Measurements from ENCODE around the gene TLE2. TPM values are rescaled to one million over a fixed set of nuclear protein-coding genes. Genes with fewer than 3 reads are reported as not detected.

The TLE2 gene
- total and polyA plus RNA-seq, 5 donors from 2014 or later: 3.1 to 9.3 (median 4.2) TPM

GRCh38 chr19:3059653-3060052, 30.6 kb upstream of the TLE2 start:
- peaks cover 0 to 69% (median 20%) of the 10 kb centered on the region in 4 donors for H3K4me1 Mint-ChIP-seq
- H3K27ac Mint-ChIP-seq: peak overlapping the region in 2 of 3 donors; percentile 90 to 98
- ATAC-seq (ENCODE audit: low read depth in 2 of 2) (no peak), DNase-seq (no peak)
- no peaks in the 10 kb centered on the region for H3K9me3 Mint-ChIP-seq
- H3K4me3 Mint-ChIP-seq: peak overlapping the region; percentile 94 to 99 (median 96)
- Histone ChIP-seq H3K4me1 (ENCODE audit: control insufficient read depth, insufficient read depth, low read length, poor library complexity, severe bottlenecking) (peaks cover 72% of the 10 kb centered on the region), H3K4me3 (ENCODE audit: low read depth, low read length) (peak overlapping the region; percentile 86), H3K9me3 (ENCODE audit: control insufficient read depth in 2 of 2, low read length in 2 of 2) (no peaks in the 10 kb centered on the region), H3K27ac (ENCODE audit: insufficient read depth, low read length, poor library complexity, severe bottlenecking) (peak overlapping the region; percentile 83), H3K36me3 (ENCODE audit: control insufficient read depth, insufficient read depth, low read length) (peaks cover 56% of the 10 kb centered on the region), H3K27me3 (ENCODE audit: control insufficient read depth, insufficient read depth, low read length) (no peaks in the 10 kb centered on the region)
- H3K27me3 Mint-ChIP-seq: no peaks in the 10 kb centered on the region
- H3K36me3 Mint-ChIP-seq: peaks cover 28% of the 10 kb centered on the region

- H3K36me3 Mint-ChIP-seq: peaks cover 32% of the 10 kb centered on the region
- H3K4me3 Mint-ChIP-seq: peak overlapping the region in 3 of 4 donors; percentile 74 to 94 (median 87)
- Histone ChIP-seq H3K36me3 (ENCODE audit: control insufficient read depth, insufficient read depth, low read length) (peaks cover 60% of the 10 kb centered on the region), H3K9me3 (ENCODE audit: control insufficient read depth in 2 of 2, low read length in 2 of 2) (no peaks in the 10 kb centered on the region), H3K27ac (ENCODE audit: insufficient read depth, low read length, poor library complexity, severe bottlenecking) (no peak overlapping the region), H3K27me3 (ENCODE audit: control insufficient read depth, insufficient read depth, low read length) (no peaks in the 10 kb centered on the region), H3K4me1 (ENCODE audit: control insufficient read depth, insufficient read depth, low read length, poor library complexity, severe bottlenecking) (peaks cover 78% of the 10 kb centered on the region), H3K4me3 (ENCODE audit: low read depth, low read length) (peak overlapping the region; percentile 86)
- no peaks in the 10 kb centered on the region for H3K27me3 Mint-ChIP-seq
- H3K4me1 Mint-ChIP-seq: peaks cover 0 to 72% (median 22%) of the 10 kb centered on the region in 4 donors
- H3K9me3 Mint-ChIP-seq: no peaks in the 10 kb centered on the region
- ATAC-seq (ENCODE audit: low read depth in 2 of 2) (no peak), DNase-seq (no peak)
- H3K27ac Mint-ChIP-seq: peak overlapping the region in 1 of 3 donors; percentile 69
Observed at GRCh38 chr19:3058821-3059314, 29.8 kb upstream of the TLE2 start.

GRCh38 chr19:3058009-3058820, 29.1 kb upstream of the TLE2 start:
- peak overlapping the region; percentile 86 for H3K4me3 ChIP-seq (ENCODE audit: low read depth, low read length)
- peaks cover 32% of the 10 kb centered on the region for H3K36me3 Mint-ChIP-seq

GRCh38 chr19:3057275-3057714, 28.2 kb upstream of the TLE2 start:
- Mint-ChIP-seq H3K9me3 (no peaks in the 10 kb centered on the region), H3K27ac (peak overlapping the region in 1 of 3 donors; percentile 74), H3K36me3 (peaks cover 32% of the 10 kb centered on the region), H3K4me3 (peak overlapping the region in 2 of 4 donors; percentile 57 to 87), H3K27me3 (no peaks in the 10 kb centered on the region), H3K4me1 (peaks cover 0 to 74% (median 19%) of the 10 kb centered on the region in 4 donors)
- peak overlapping the region; percentile 41 for H3K27ac ChIP-seq (ENCODE audit: insufficient read depth, low read length, poor library complexity, severe bottlenecking)
- peaks cover 68% of the 10 kb centered on the region for H3K36me3 ChIP-seq (ENCODE audit: control insufficient read depth, insufficient read depth, low read length)
- H3K27me3 ChIP-seq (ENCODE audit: control insufficient read depth, insufficient read depth, low read length): no peaks in the 10 kb centered on the region
- H3K4me1 ChIP-seq (ENCODE audit: control insufficient read depth, insufficient read depth, low read length, poor library complexity, severe bottlenecking): peaks cover 83% of the 10 kb centered on the region
- no peak for ATAC-seq (ENCODE audit: low read depth in 2 of 2)
- DNase-seq: no peak
- H3K4me3 ChIP-seq (ENCODE audit: low read depth, low read length): no peak overlapping the region
- H3K9me3 ChIP-seq (ENCODE audit: control insufficient read depth in 2 of 2, low read length in 2 of 2): no peaks in the 10 kb centered on the region

More at GRCh38 chr19:3058009-3058820, 29.1 kb upstream of the TLE2 start:
- no peaks in the 10 kb centered on the region for H3K27me3 Mint-ChIP-seq
- peak overlapping the region; percentile 30 for H3K27ac ChIP-seq (ENCODE audit: insufficient read depth, low read length, poor library complexity, severe bottlenecking)
- H3K4me1 Mint-ChIP-seq: peaks cover 0 to 71% (median 20%) of the 10 kb centered on the region in 4 donors
- H3K36me3 ChIP-seq (ENCODE audit: control insufficient read depth, insufficient read depth, low read length): peaks cover 65% of the 10 kb centered on the region
- no peaks in the 10 kb centered on the region for H3K27me3 ChIP-seq (ENCODE audit: control insufficient read depth, insufficient read depth, low read length)
- peak overlapping the region; percentile 74 to 94 (median 90) for H3K4me3 Mint-ChIP-seq
- H3K27ac Mint-ChIP-seq: peak overlapping the region; percentile 36 to 86 (median 69)
- no peaks in the 10 kb centered on the region for H3K9me3 ChIP-seq (ENCODE audit: control insufficient read depth in 2 of 2, low read length in 2 of 2)
- ATAC-seq (ENCODE audit: low read depth in 2 of 2): no peak
- peaks cover 83% of the 10 kb centered on the region for H3K4me1 ChIP-seq (ENCODE audit: control insufficient read depth, insufficient read depth, low read length, poor library complexity, severe bottlenecking)
- no peak for DNase-seq
- no peaks in the 10 kb centered on the region for H3K9me3 Mint-ChIP-seq

GRCh38 chr19:3056417-3057088, 27.5 kb upstream of the TLE2 start:
- DNase-seq (no peak), ATAC-seq (ENCODE audit: low read depth in 2 of 2) (no peak)
- Histone ChIP-seq H3K36me3 (ENCODE audit: control insufficient read depth, insufficient read depth, low read length) (peaks cover 68% of the 10 kb centered on the region), H3K27me3 (ENCODE audit: control insufficient read depth, insufficient read depth, low read length) (no peaks in the 10 kb centered on the region), H3K27ac (ENCODE audit: insufficient read depth, low read length, poor library complexity, severe bottlenecking) (peak overlapping the region; percentile 41), H3K9me3 (ENCODE audit: control insufficient read depth in 2 of 2, low read length in 2 of 2) (no peaks in the 10 kb centered on the region), H3K4me1 (ENCODE audit: control insufficient read depth, insufficient read depth, low read length, poor library complexity, severe bottlenecking) (peaks cover 83% of the 10 kb centered on the region), H3K4me3 (ENCODE audit: low read depth, low read length) (no peak overlapping the region)
- peaks cover 32% of the 10 kb centered on the region for H3K36me3 Mint-ChIP-seq
- peak overlapping the region in 1 of 4 donors; percentile 68 for H3K4me3 Mint-ChIP-seq
- H3K4me1 Mint-ChIP-seq: peaks cover 0 to 74% (median 21%) of the 10 kb centered on the region in 4 donors
- H3K27me3 Mint-ChIP-seq: no peaks in the 10 kb centered on the region
- H3K27ac Mint-ChIP-seq: peak overlapping the region in 1 of 3 donors; percentile 69
- no peaks in the 10 kb centered on the region for H3K9me3 Mint-ChIP-seq

GRCh38 chr19:3055741-3056416, 26.8 kb upstream of the TLE2 start:
- no peaks in the 10 kb centered on the region for H3K27me3 Mint-ChIP-seq

More at GRCh38 chr19:3055741-3056416, 26.8 kb upstream of the TLE2 start:
- peaks cover 68% of the 10 kb centered on the region for H3K36me3 ChIP-seq (ENCODE audit: control insufficient read depth, insufficient read depth, low read length)
- H3K27ac Mint-ChIP-seq: peak overlapping the region in 1 of 3 donors; percentile 43
- no peak for DNase-seq
- H3K36me3 Mint-ChIP-seq: peaks cover 30% of the 10 kb centered on the region
- peak overlapping the region; percentile 33 for H3K27ac ChIP-seq (ENCODE audit: insufficient read depth, low read length, poor library complexity, severe bottlenecking)
- no peak for ATAC-seq (ENCODE audit: low read depth in 2 of 2)
- H3K4me3 ChIP-seq (ENCODE audit: low read depth, low read length): no peak overlapping the region
- no peaks in the 10 kb centered on the region for H3K27me3 ChIP-seq (ENCODE audit: control insufficient read depth, insufficient read depth, low read length)
- H3K4me1 ChIP-seq (ENCODE audit: control insufficient read depth, insufficient read depth, low read length, poor library complexity, severe bottlenecking): peaks cover 80% of the 10 kb centered on the region
- H3K4me1 Mint-ChIP-seq: peaks cover 0 to 72% (median 21%) of the 10 kb centered on the region in 4 donors
- peak overlapping the region in 1 of 4 donors; percentile 28 for H3K4me3 Mint-ChIP-seq
- no peaks in the 10 kb centered on the region for H3K9me3 Mint-ChIP-seq
- no peaks in the 10 kb centered on the region for H3K9me3 ChIP-seq (ENCODE audit: control insufficient read depth in 2 of 2, low read length in 2 of 2)

All from CD4-positive, CD25-positive, alpha-beta regulatory T cell (primary cell).